Activated CD4-positive, alpha-beta T cell treated with anti-CD3 and anti-CD28 coated beads, Interleukin-2, Interleukin-4, amounts not matched to agents 100 ng/mL and 50 ng/mL, durations not matched to agents 16 hours and 8 hours (primary cell): Measurements from ENCODE around the gene SLC35B2.

ENCODE experiments used
- DNase-seq: peaks from one replicate; pipeline ENCODE4 v3.0.0-alpha.2; 2020; ENCODE audit warnings: low spot score

Gene SLC35B2

GRCh38 chr6:44257025-44257752, at the start of gene SLC35B2:
TSS of gene SLC35B2 (minus strand) at chr6:44257528. CDS start at chr6:44257410, 118 bp downstream.
- peak; percentile 65 for DNase-seq

GRCh38 chr6:44306710-44307109, 49.4 kb upstream of the SLC35B2 start:
- no peak for DNase-seq

GRCh38 chr6:44305200-44305725, 47.9 kb upstream of the SLC35B2 start:
- no peak for DNase-seq

- DNase-seq: peak; percentile 28
These were observed 47.2 kb upstream of the SLC35B2 start for GRCh38 chr6:44304282-44305199.

GRCh38 chr6:44303842-44304241, 46.5 kb upstream of the SLC35B2 start:
- DNase-seq: no peak

- DNase-seq: no peak
These were observed 45.5 kb upstream of the SLC35B2 start for GRCh38 chr6:44302856-44303255.

GRCh38 chr6:44301782-44302564, 44.6 kb upstream of the SLC35B2 start:
- no peak for DNase-seq

- DNase-seq: no peak
These were observed 43.8 kb upstream of the SLC35B2 start for GRCh38 chr6:44301106-44301505.

- DNase-seq: no peak
These were observed 43.0 kb upstream of the SLC35B2 start for GRCh38 chr6:44300292-44300823.

- no peak for DNase-seq
These were observed 41.5 kb upstream of the SLC35B2 start for GRCh38 chr6:44298864-44299263.

- DNase-seq: no peak
These were observed 40.9 kb upstream of the SLC35B2 start for GRCh38 chr6:44298055-44298803.

- peak; percentile 22 for DNase-seq
These were observed 40.0 kb upstream of the SLC35B2 start for GRCh38 chr6:44297063-44298038.

- DNase-seq: no peak
These were observed 37.8 kb upstream of the SLC35B2 start for GRCh38 chr6:44294832-44295791.

- no peak for DNase-seq
These were observed 35.5 kb upstream of the SLC35B2 start for GRCh38 chr6:44292661-44293365.

- DNase-seq: no peak
These were observed 34.5 kb upstream of the SLC35B2 start for GRCh38 chr6:44291841-44292240.

- no peak for DNase-seq
These were observed 32.5 kb upstream of the SLC35B2 start for GRCh38 chr6:44289726-44290260.

- DNase-seq: no peak
These were observed 29.4 kb upstream of the SLC35B2 start for GRCh38 chr6:44286747-44287146.

GRCh38 chr6:44286285-44286565, 28.9 kb upstream of the SLC35B2 start:
- no peak for DNase-seq
